K562 (cell line): ENCODE data around the gene LCE7A. TPM values are rescaled to one million over a fixed set of nuclear protein-coding genes. Genes with fewer than 3 reads are reported as not detected.

Source experiments
- ATAC-seq: fragments of 200-7000 bp; cut with Tn5 transposase; 3 replicates; pipeline ENCODE4 v1.9.1; 2020; ENCODE audit warnings: moderate library complexity
- BruUV-seq: library from RNA; stranded (reverse); fragments of 400-500 nt; replicated peaks from 2 replicates; lab custom pipeline; 2021; lab: Mats Ljungman, UMichigan
- CTCF ChIA-PET: fragments of 300-600 bp; formaldehyde crosslinking; extraction: SDS; loops from one replicate; lab custom pipeline; 2021; ENCODE audit warnings: low intra/inter-chr PET ratio; lab: Yijun Ruan, JAX
- POLR2A ChIA-PET: fragments of 300-600, 350-650 bp; sonication (Branson Sonifier 250); formaldehyde crosslinking; extraction: SDS; loops from one replicate; lab custom pipeline; 2021; ENCODE audit warnings: antibody characterized with exemption, inconsistent platforms; lab: Yijun Ruan, JAX
- DNase-seq, 4 experiments: peaks; one replicate each; pipeline versions ENCODE4 v3.0.0 to v3.0.0-alpha.2; 2011 to 2018; ENCODE audit warnings: low spot score in 3 of 4, mixed read lengths in 3 of 4; ENCODE audit errors: extremely low read depth in 1 of 4
- FAIRE-seq: peaks from 2 replicates; lab custom pipeline; 2011; peaks lifted over from hg19 to GRCh38; lab: Jason Lieb, UNC
- H2AFZ ChIP-seq: 2 replicates; pipeline ENCODE4 v1.6.0; 2011; ENCODE audit warnings: low read depth, low read length, control low read depth, inconsistent platforms
- H3K27ac ChIP-seq: fragments of 200-600 bp; 3 replicates; pipeline ENCODE4 v1.8.0; 2011; ENCODE audit warnings: low read depth, mild to moderate bottlenecking, control low read depth, inconsistent platforms, low read length, moderate library complexity, mixed read lengths; ENCODE audit errors: extremely low read depth
- H3K27me3 ChIP-seq, 2 experiments: fragments of 300-600 bp in 1 of 2; 2 replicates in 1 of 2; 3 replicates in 1 of 2; pipeline versions ENCODE4 v1.6.0 to v1.8.0; 2011; ENCODE audit warnings: inconsistent platforms in 2 of 2, low read length in 2 of 2, mild to moderate bottlenecking in 1 of 2, mixed read lengths in 1 of 2, moderate library complexity in 1 of 2; ENCODE audit not compliant: control insufficient read depth in 2 of 2, insufficient read depth in 2 of 2
- H3K36me3 ChIP-seq: fragments of 300-600 bp; 3 replicates; pipeline ENCODE4 v1.8.0; 2011; ENCODE audit warnings: mild to moderate bottlenecking, low read length, inconsistent platforms; ENCODE audit not compliant: control insufficient read depth, insufficient read depth
- H3K4me1 ChIP-seq, 2 experiments: fragments of 200-600 bp in 1 of 2; replicated peaks in 1 of 2; 2 replicates in 1 of 2; 3 replicates in 1 of 2; pipeline versions ENCODE4 v1.5.1 to v1.8.0; 2011; ENCODE audit warnings: inconsistent platforms in 2 of 2, low read length in 2 of 2, mild to moderate bottlenecking in 1 of 2, mixed read lengths in 1 of 2, moderate library complexity in 1 of 2; ENCODE audit not compliant: control insufficient read depth in 2 of 2, insufficient read depth in 2 of 2
- H3K4me2 ChIP-seq: 2 replicates; pipeline ENCODE4 v1.6.1; 2011; ENCODE audit warnings: low read length, control low read depth, inconsistent platforms, mixed read lengths; ENCODE audit not compliant: insufficient read depth
- H3K4me3 ChIP-seq: fragments of 200-600 bp; sonication (generic), shearing (Covaris generic); 2 replicates; pipeline ENCODE4 v1.5.1; 2016; ENCODE audit warnings: control low read depth, inconsistent platforms
- H3K79me2 ChIP-seq: fragments of 200-600 bp; 3 replicates; pipeline ENCODE4 v1.8.0; 2011; ENCODE audit warnings: low read length, inconsistent platforms; ENCODE audit not compliant: control insufficient read depth, insufficient read depth
- H3K9ac ChIP-seq, 2 experiments: 2 replicates each; pipeline versions ENCODE4 v1.6.0 to v1.6.1; 2011; ENCODE audit warnings: low read depth in 2 of 2, low read length in 2 of 2, control low read depth in 1 of 2, inconsistent platforms in 1 of 2, mild to moderate bottlenecking in 1 of 2, mixed read lengths in 1 of 2; ENCODE audit not compliant: insufficient read depth in 1 of 2
- H3K9me1 ChIP-seq: one replicate; pipeline ENCODE4 v1.6.0; 2011; ENCODE audit warnings: inconsistent platforms, mild to moderate bottlenecking, low read length, moderate library complexity; ENCODE audit not compliant: control insufficient read depth, insufficient read depth
- H3K9me3 ChIP-seq: replicated peaks from 2 replicates; pipeline ENCODE4 v1.5.1; 2011; ENCODE audit warnings: low read depth, low read length, inconsistent platforms; ENCODE audit not compliant: control insufficient read depth, insufficient read depth
- H4K20me1 ChIP-seq: replicated peaks from 2 replicates; pipeline ENCODE4 v1.6.1; 2011; ENCODE audit warnings: low read length, inconsistent platforms, mixed read lengths; ENCODE audit not compliant: control insufficient read depth, insufficient read depth
- ARNT ChIP-seq, 2 experiments: fragments of 450-650 bp; IDR thresholded peaks; 2 replicates each; pipeline ENCODE4 v1.6.1; 2016; ENCODE audit warnings: mild to moderate bottlenecking in 1 of 2
- CHD4 ChIP-seq: fragments of 200-600 bp; sonication (generic); IDR thresholded peaks from 3 replicates; pipeline ENCODE4 v1.6.1; 2012; ENCODE audit warnings: low read depth, mild to moderate bottlenecking, mixed read lengths, low read length, inconsistent platforms; ENCODE audit not compliant: insufficient read depth, insufficient replicate concordance, poor library complexity, severe bottlenecking
- FOXA3 ChIP-seq, 2 experiments: fragments of 450-650 bp in 1 of 2; sonication (generic) in 1 of 2; formaldehyde crosslinking; IDR thresholded peaks in 1 of 2; conservative IDR thresholded peaks in 1 of 2; 2 replicates each; pipeline versions ENCODE4 v1.4.0 to v1.8.0; 2020 to 2022; ENCODE audit warnings: mild to moderate bottlenecking in 2 of 2, missing genetic modification reagents in 1 of 2
- HDGF ChIP-seq: fragments of 450-650 bp; IDR thresholded peaks from 2 replicates; pipeline ENCODE4 v1.6.1; 2016
- NCOA1 ChIP-seq: fragments of 450-650 bp; IDR thresholded peaks from 2 replicates; pipeline ENCODE4 v1.6.1; 2016; ENCODE audit warnings: low read depth
- NONO ChIP-seq, 2 experiments: fragments of 200-400 bp in 1 of 2; fragments of 450-650 bp in 1 of 2; formaldehyde crosslinking in 1 of 2; IDR thresholded peaks; 2 replicates each; pipeline ENCODE4 v1.6.1; 2017; ENCODE audit warnings: low read depth in 2 of 2, mild to moderate bottlenecking in 2 of 2, moderate library complexity in 2 of 2, low read length in 1 of 2
- POLR2AphosphoS5 ChIP-seq: IDR thresholded peaks from 2 replicates; pipeline ENCODE4 v1.6.1; 2011; ENCODE audit warnings: mild to moderate bottlenecking, low read depth, low read length, moderate library complexity; ENCODE audit not compliant: control insufficient read depth, insufficient read depth
- ZBED1 ChIP-seq: IDR thresholded peaks from 2 replicates; pipeline ENCODE4 v1.6.1; 2014
- ZNF398 ChIP-seq: fragments of 250-450 bp; sonication (Bioruptor Pico); IDR thresholded peaks from 2 replicates; pipeline ENCODE4 v1.8.0; 2021; ENCODE audit warnings: moderate library complexity, mild to moderate bottlenecking, inconsistent platforms
- ZNF561 ChIP-seq: fragments of 450-650 bp; formaldehyde crosslinking; conservative IDR thresholded peaks from 2 replicates; pipeline ENCODE4 v1.4.0; 2020; ENCODE audit warnings: mild to moderate bottlenecking, moderate library complexity
- ZNF695 ChIP-seq: fragments of 450-650 bp; formaldehyde crosslinking; IDR thresholded peaks from 2 replicates; pipeline ENCODE4 v1.4.0; 2020; ENCODE audit warnings: mild to moderate bottlenecking, moderate library complexity
- WGBS: fragments of 100-300 bp; shearing (Covaris generic); methylation state at CpG from one replicate; pipeline ENCODE4 v1.1.6; 2016; ENCODE audit warnings: low coverage, mixed read lengths; ENCODE audit not compliant: insufficient coverage; ENCODE audit errors: missing lambda C conversion rate; 5-methylcytosine and 5-hydroxymethylcytosine counted together
- in situ Hi-C: fragments of 300-500 bp; cut with MboI; formaldehyde crosslinking; loops from 4 replicates; pipeline ENCODE4 v1.15.0; 2018; ENCODE audit warnings: inconsistent platforms, mixed read lengths
- intact Hi-C: fragments of 100-400 bp; cut with micrococcal nuclease; formaldehyde crosslinking; loops from 2 replicates; pipeline ENCODE4 v1.14.2; 2022
- polyA plus RNA-seq, 8 experiments: library from polyadenylated mRNA; depleted of rRNA in 4 of 8; stranded (reverse) in 5 of 8; unstranded in 3 of 8; fragments of >200 nt; fragmentation: Nextera tagmentation in 2 of 8; fragmentation: Illumina TruSeq in 1 of 8; extraction: Ambion mirVana in 2 of 8; extraction: Trizol in 1 of 8; gene quantifications; 2 replicates each; pipeline versions ENCODE4 v1.2.1 to v1.2.3, GENCODE V29; 2011 to 2014; ENCODE audit warnings: inconsistent platforms in 1 of 8, missing spikeins in 1 of 8
- total RNA-seq, 7 experiments: library from RNA; depleted of rRNA in 6 of 7; stranded (reverse); fragments of >200 nt in 6 of 7; fragmentation: Illumina TruSeq in 2 of 7; extraction: Trizol in 2 of 7; gene quantifications; 2 replicates each; pipeline versions ENCODE4 v1.2.1 to v1.2.3, GENCODE V29; 2011 to 2021; ENCODE audit warnings: low replicate concordance in 1 of 7
- TF ChIP-seq, protein P1 (sequence below): sonication (generic); IDR thresholded peaks from 2 replicates; pipeline ENCODE4 v1.6.1; 2016

The LCE7A gene
- total and polyA plus RNA-seq, 9 of the 15 experiments (the other 6 are each of a cell fraction or from before 2014, with no cell fraction given), result not detected

GRCh38 chr1:152886758-152887409 is 27.1 kb downstream of the LCE7A start:
- FAIRE-seq, result no peak
- DNase-seq, result no peak
- BruUV-seq, result no TSS peak
- WGBS, result 1% methylated on average over 7 of the region's 8 CpGs
- TF ChIP-seq NONO (IDR thresholded peaks at IDR 0.05; ENCODE audit: low read depth in 2 of 2, low read length in 1 of 2) (no peak), CHD4 (no peak), HDGF (no peak), ARNT (IDR thresholded peaks at IDR 0.05) (no peak), ZNF398 (CRISPR knock-in tag) (no peak), FOXA3 (CRISPR knock-in tag; conservative IDR thresholded peaks at IDR 0.05 in 1 of 2, IDR thresholded peaks at IDR 0.05 in 1 of 2) (no peak), ZNF561 (no peak), POLR2AphosphoS5 (no peak), ZBED1 (no peak), NCOA1 (no peak), ZNF695 (CRISPR knock-in tag) (no peak)
- TF ChIP-seq, protein P1, sequence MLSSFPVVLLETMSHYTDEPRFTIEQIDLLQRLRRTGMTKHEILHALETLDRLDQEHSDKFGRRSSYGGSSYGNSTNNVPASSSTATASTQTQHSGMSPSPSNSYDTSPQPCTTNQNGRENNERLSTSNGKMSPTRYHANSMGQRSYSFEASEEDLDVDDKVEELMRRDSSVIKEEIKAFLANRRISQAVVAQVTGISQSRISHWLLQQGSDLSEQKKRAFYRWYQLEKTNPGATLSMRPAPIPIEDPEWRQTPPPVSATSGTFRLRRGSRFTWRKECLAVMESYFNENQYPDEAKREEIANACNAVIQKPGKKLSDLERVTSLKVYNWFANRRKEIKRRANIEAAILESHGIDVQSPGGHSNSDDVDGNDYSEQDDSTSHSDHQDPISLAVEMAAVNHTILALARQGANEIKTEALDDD, result no peak
- H2AFZ ChIP-seq, result no peak overlapping the region
- H3K36me3 ChIP-seq, result no peaks in the 10 kb centered on the region
- H3K27ac ChIP-seq, result no peak overlapping the region
- intact Hi-C loops, result no loop called here
- H3K79me2 ChIP-seq, result no peaks in the 10 kb centered on the region
- no peak for ATAC-seq
- no peak overlapping the region for H3K4me2 ChIP-seq
- POLR2A ChIA-PET, result no interaction called here
- H3K27me3 ChIP-seq, result peaks cover 0 to 16% of the 10 kb centered on the region in 2 experiments; a peak in 1 of 5 replicates
- CTCF ChIA-PET, result interaction anchor here (0.5 kb wide), 1 partner anchor 12 kb away, joined by 3 read pairs; no protein-coding TSS in a partner anchor
- no peaks in the 10 kb centered on the region for H3K9me1 ChIP-seq
- in situ Hi-C loops, result no loop called here
- H3K9ac ChIP-seq, result no peak overlapping the region; a peak in 1 of 4 replicates
- H3K9me3 ChIP-seq, result no peaks in the 10 kb centered on the region
- no peaks in the 10 kb centered on the region for H4K20me1 ChIP-seq
- H3K4me1 ChIP-seq, result no peaks in the 10 kb centered on the region
- H3K4me3 ChIP-seq, result no peak overlapping the region
